ENCODE results near the gene CDK13. TPM values are rescaled to one million over a fixed set of nuclear protein-coding genes. Genes with fewer than 3 reads are reported as not detected.

Gene CDK13
- total RNA-seq, 4 donors from 2014 or later, result 50.9 to 73.5 (median 63.5) TPM

DNA sequence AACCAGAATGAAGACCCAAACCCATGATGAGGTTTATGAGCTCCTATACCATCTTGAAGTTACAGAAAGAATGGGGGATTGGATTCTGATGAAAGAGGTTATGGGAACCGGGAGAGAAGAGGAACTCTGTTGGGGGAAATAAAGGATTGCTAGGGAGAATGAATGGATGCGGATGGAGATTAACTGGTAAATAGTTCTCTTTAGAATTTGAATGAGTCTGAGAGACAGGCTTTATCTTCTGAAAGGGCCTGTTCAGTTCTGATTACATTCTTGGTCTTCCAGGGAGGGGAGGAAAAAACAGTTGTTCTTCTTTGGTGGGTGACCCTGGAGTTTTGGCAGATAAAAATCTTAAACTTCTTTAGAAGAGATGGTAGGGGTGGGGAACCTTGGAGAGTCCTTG is 198.6 kb downstream of the CDK13 start:
- no peak for DNase-seq (ENCODE audit: extremely low spot score)
- no peak for TF ChIP-seq EP300 (IDR thresholded peaks at IDR 0.05)
- TF ChIP-seq POLR2A (IDR thresholded peaks at IDR 0.05; ENCODE audit: low read depth), result no peak
- TF ChIP-seq, protein P1, sequence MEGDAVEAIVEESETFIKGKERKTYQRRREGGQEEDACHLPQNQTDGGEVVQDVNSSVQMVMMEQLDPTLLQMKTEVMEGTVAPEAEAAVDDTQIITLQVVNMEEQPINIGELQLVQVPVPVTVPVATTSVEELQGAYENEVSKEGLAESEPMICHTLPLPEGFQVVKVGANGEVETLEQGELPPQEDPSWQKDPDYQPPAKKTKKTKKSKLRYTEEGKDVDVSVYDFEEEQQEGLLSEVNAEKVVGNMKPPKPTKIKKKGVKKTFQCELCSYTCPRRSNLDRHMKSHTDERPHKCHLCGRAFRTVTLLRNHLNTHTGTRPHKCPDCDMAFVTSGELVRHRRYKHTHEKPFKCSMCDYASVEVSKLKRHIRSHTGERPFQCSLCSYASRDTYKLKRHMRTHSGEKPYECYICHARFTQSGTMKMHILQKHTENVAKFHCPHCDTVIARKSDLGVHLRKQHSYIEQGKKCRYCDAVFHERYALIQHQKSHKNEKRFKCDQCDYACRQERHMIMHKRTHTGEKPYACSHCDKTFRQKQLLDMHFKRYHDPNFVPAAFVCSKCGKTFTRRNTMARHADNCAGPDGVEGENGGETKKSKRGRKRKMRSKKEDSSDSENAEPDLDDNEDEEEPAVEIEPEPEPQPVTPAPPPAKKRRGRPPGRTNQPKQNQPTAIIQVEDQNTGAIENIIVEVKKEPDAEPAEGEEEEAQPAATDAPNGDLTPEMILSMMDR (IDR thresholded peaks at IDR 0.05), result no peak
- TF ChIP-seq POLR2AphosphoS5 (IDR thresholded peaks at IDR 0.05), result no peak
- intact Hi-C loops (cut with DNase I), result no loop called here
- Histone ChIP-seq H3K36me3 (no peaks in the 10 kb centered on the region), H3K9me3 (no peaks in the 10 kb centered on the region), H3K27me3 (no peaks in the 10 kb centered on the region), H3K4me3 (no peak overlapping the region), H3K4me1 (no peaks in the 10 kb centered on the region), H3K27ac (replicated peaks in 1 of 4) (no peak overlapping the region)
- 95% methylated on average over 2 of the region's 2 CpGs for WGBS

Small RNAs within 50 kb of the gene (small RNA-seq; reads per million reads assigned to genes)
- gene AC006023.1 (0 reads per million in 3 donors), gene AC006023.2 (0 reads per million in 3 donors)

Other genes starting within 250 kb of the CDK13 start
- gene MPLKIP, start 184.4 kb downstream of the CDK13 start, total RNA-seq, result 10 to 100 TPM; 18.7 to 45.8 (median 32.0) TPM
- 10 to 100 TPM in 3 of 4 donors, 1 to 10 TPM in 1; 7.8 to 15.0 (median 12.8) TPM for gene SUGCT, start 184.7 kb downstream of the CDK13 start, total RNA-seq